GM21576 (cell line): ENCODE measurements around the gene ZIC4.
A peak's percentile ranks its signal among the peaks of the same experiment; 100 is the strongest.

ENCODE experiments used
- ATAC-seq: cut with Tn5 transposase; IDR thresholded peaks from one replicate; pipeline ENCODE4 v1.9.1; 2021; ENCODE audit warnings: mild to moderate bottlenecking, moderate library complexity; ENCODE audit not compliant: unreplicated experiment

The ZIC4 gene

GRCh38 chr3:147371771-147372340 lies 34.5 kb downstream of the ZIC4 start:
- ATAC-seq: no peak

GRCh38 chr3:147371140-147371539 lies 35.2 kb downstream of the ZIC4 start:
- ATAC-seq: no peak

- no peak for ATAC-seq
These were observed 36.0 kb downstream of the ZIC4 start for GRCh38 chr3:147370349-147370748.

- ATAC-seq: no peak
These were observed 36.7 kb downstream of the ZIC4 start for GRCh38 chr3:147369661-147370123.

GRCh38 chr3:147369231-147369630 lies 37.1 kb downstream of the ZIC4 start:
- no peak for ATAC-seq

GRCh38 chr3:147368561-147369221 lies 37.7 kb downstream of the ZIC4 start:
- ATAC-seq: no peak

GRCh38 chr3:147368151-147368550 lies 38.2 kb downstream of the ZIC4 start:
- ATAC-seq: no peak

- ATAC-seq: no peak
These were observed 38.7 kb downstream of the ZIC4 start for GRCh38 chr3:147367676-147368075.

GRCh38 chr3:147365196-147366115 lies 40.9 kb downstream of the ZIC4 start:
- ATAC-seq: no peak

GRCh38 chr3:147364771-147365170 lies 41.6 kb downstream of the ZIC4 start:
- no peak for ATAC-seq

- peak; percentile 74 for ATAC-seq
These were observed 44.6 kb downstream of the ZIC4 start for GRCh38 chr3:147361454-147362420.

- no peak for ATAC-seq
These were observed 45.5 kb downstream of the ZIC4 start for GRCh38 chr3:147360646-147361453.

- no peak for ATAC-seq
These were observed 46.3 kb downstream of the ZIC4 start for GRCh38 chr3:147360051-147360439.

GRCh38 chr3:147359177-147360050 lies 46.9 kb downstream of the ZIC4 start:
- no peak for ATAC-seq

GRCh38 chr3:147358144-147358992 lies 48.0 kb downstream of the ZIC4 start:
- ATAC-seq: no peak

GRCh38 chr3:147356909-147357900 lies 49.1 kb downstream of the ZIC4 start:
- ATAC-seq: no peak
